GM20000 (cell line): Measurements from ENCODE around the gene CYP11A1.
A peak's percentile ranks its signal among the peaks of the same experiment; 100 is the strongest.

Experiments
- DNase-seq: peaks from one replicate; pipeline ENCODE4 v3.0.0; 2012; ENCODE audit warnings: low spot score
- TF ChIP-seq, protein P1 (sequence below): IDR thresholded peaks from 2 replicates; pipeline ENCODE4 v1.5.1; 2012; ENCODE audit warnings: mild to moderate bottlenecking, control low read depth; ENCODE audit errors: extremely low read depth, missing control alignments

CYP11A1 gene

GRCh38 chr15:74376226-74376625 is 8.8 kb upstream of the CYP11A1 start:
- no peak for DNase-seq
- TF ChIP-seq, protein P1, sequence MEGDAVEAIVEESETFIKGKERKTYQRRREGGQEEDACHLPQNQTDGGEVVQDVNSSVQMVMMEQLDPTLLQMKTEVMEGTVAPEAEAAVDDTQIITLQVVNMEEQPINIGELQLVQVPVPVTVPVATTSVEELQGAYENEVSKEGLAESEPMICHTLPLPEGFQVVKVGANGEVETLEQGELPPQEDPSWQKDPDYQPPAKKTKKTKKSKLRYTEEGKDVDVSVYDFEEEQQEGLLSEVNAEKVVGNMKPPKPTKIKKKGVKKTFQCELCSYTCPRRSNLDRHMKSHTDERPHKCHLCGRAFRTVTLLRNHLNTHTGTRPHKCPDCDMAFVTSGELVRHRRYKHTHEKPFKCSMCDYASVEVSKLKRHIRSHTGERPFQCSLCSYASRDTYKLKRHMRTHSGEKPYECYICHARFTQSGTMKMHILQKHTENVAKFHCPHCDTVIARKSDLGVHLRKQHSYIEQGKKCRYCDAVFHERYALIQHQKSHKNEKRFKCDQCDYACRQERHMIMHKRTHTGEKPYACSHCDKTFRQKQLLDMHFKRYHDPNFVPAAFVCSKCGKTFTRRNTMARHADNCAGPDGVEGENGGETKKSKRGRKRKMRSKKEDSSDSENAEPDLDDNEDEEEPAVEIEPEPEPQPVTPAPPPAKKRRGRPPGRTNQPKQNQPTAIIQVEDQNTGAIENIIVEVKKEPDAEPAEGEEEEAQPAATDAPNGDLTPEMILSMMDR, result no peak

- DNase-seq, result peak; percentile 83
- TF ChIP-seq, protein P1, result peak; percentile 83
These were observed 7.9 kb upstream of the CYP11A1 start for GRCh38 chr15:74375303-74375693.

- TF ChIP-seq, protein P1, result no peak
- DNase-seq, result no peak
These were observed 7.3 kb upstream of the CYP11A1 start for GRCh38 chr15:74374648-74375302.

DNA sequence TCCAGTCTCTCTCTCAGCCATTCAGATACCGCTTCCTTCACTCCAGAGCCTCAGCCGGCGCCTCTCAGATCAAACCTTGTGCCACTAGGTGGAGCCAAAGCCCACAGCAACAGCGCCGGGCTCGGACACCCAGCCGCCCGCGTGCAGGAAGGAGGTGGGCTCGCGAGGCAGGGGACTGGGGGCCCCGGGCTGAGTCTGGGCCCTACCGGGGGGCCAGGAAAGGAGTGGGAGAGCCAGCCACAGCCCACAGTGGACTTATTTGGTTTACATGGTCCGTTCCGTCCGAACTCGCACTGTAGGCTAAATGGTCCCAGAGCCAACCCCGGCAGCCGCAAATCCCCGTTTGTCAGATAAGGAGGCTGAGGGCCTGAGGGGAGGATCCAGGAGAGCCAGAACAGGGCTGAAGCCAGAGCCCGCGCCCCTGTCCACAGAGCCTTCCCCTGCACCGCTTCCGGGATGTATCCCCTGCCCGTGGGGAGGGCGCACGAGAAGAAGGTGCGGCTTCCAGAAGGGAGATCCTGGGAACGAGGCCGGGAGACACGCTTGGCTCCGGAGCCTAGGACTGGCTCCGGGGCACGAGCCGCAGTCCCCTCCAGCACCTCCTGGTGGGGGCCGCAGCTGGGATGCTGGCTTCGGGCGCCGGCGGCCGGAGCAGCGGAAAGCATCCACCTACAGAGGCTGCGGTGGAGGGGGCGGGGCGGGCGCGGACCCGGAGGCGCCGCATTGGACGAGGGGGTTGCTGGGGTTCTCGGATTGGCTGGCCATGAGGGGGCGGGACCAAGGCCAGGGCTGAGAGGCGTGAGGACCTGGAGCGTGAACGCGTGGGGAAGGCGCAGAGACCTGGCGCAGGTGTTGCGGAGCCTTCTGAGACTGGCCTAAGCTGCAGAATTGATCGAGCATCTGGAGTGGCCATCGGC is 6.5 kb upstream of the CYP11A1 start:
- DNase-seq, result peak; percentile 97
- TF ChIP-seq, protein P1, result peak; percentile 92

DNA sequence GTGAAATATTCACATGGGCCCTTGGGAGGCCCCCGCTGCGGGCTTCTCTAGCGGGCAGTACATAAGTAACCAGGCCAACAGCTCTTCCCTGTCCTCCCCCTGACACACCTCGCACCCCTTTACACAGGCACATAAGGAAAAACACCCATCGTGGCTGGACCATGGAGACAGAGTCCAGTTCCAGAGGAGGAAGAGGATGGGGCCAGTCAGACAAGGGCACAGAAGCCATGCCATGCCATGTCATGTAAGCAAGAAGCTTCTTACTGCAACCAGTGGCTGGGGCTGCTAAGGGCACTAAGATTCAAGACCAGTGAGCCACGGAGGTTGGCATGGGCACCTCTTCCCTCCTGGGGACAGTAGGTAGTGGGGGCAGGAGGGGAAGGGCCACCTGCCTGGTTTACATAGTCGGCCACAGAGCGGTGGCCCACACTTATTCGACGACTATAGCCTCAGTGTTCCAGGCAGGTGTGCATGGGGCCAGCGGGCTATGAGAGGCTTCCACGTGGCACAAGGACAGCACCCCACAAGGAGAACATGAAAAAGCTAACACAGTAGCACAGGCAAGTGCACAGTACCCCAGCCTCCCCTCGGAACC is 5.7 kb upstream of the CYP11A1 start:
- TF ChIP-seq, protein P1, result no peak
- DNase-seq, result no peak

- no peak for DNase-seq
- TF ChIP-seq, protein P1, result no peak
These were observed 3.0 kb upstream of the CYP11A1 start for GRCh38 chr15:74370471-74370870.

GRCh38 chr15:74369756-74370155 is 2.3 kb upstream of the CYP11A1 start:
- no peak for DNase-seq
- TF ChIP-seq, protein P1, result no peak
